Activated T-cell treated with anti-CD3 and anti-CD28 coated beads, Interleukin-2, amount 50 U/mL, for 72 hours (primary cell): ENCODE data around the gene SLX1B. TPM values are rescaled to one million over a fixed set of nuclear protein-coding genes. Genes with fewer than 3 reads are reported as not detected.
A peak's percentile ranks its signal among the peaks of the same experiment; 100 is the strongest.
"Not testable (repeated sequence)": the region's sequence is repeated elsewhere in the genome, so short reads cannot be mapped to it uniquely, and the experiment has no call there.

ENCODE experiments used
- ATAC-seq, 2 donors: fragments of 150-1000 bp; cut with Tn5 transposase; replicated peaks in 1 of 2; 2 replicates each; pipeline ENCODE4 v1.10.0; 2021; ENCODE audit warnings: moderate library complexity in 2 of 2, mild to moderate bottlenecking in 1 of 2
- DNase-seq, 2 donors: peaks; one replicate each; pipeline ENCODE4 v3.0.0; 2021 to 2022; ENCODE audit warnings: mixed read lengths in 1 of 2
- H3K27ac Mint-ChIP-seq: one replicate; pipeline ENCODE4 v1.8.0; 2022; ENCODE audit warnings: mild to moderate bottlenecking, moderate library complexity, mixed read lengths
- H3K27me3 Mint-ChIP-seq: one replicate; pipeline ENCODE4 v1.8.0; 2022; ENCODE audit warnings: low read depth, mixed read lengths
- H3K36me3 Mint-ChIP-seq, 2 donors: one replicate each; pipeline ENCODE4 v1.8.0; 2022; ENCODE audit warnings: mixed read lengths in 2 of 2, mild to moderate bottlenecking in 1 of 2; ENCODE audit not compliant: insufficient read depth in 2 of 2
- H3K4me1 Mint-ChIP-seq: one replicate; pipeline ENCODE4 v1.8.0; 2022; ENCODE audit warnings: low read depth, mixed read lengths
- H3K4me3 Mint-ChIP-seq, 2 donors: one replicate each; pipeline ENCODE4 v1.8.0; 2022; ENCODE audit warnings: mild to moderate bottlenecking in 2 of 2, mixed read lengths in 2 of 2, moderate library complexity in 2 of 2
- H3K9me3 Mint-ChIP-seq, 2 donors: one replicate each; pipeline ENCODE4 v1.8.0; 2022; ENCODE audit warnings: mixed read lengths in 2 of 2
- total RNA-seq, 2 donors: library from RNA; stranded (reverse); gene quantifications; one replicate each; pipeline ENCODE4 v1.2.3, GENCODE V29; 2022

SLX1B gene
- total RNA-seq, 2 donors from 2014 or later: 44.6 to 78.6 TPM

GRCh38 chr16:29472065-29472464 lies 17.7 kb downstream of the SLX1B start:
- peak; percentile 8 to 61 for ATAC-seq
- not testable (repeated sequence) for H3K36me3 Mint-ChIP-seq, H3K4me3 Mint-ChIP-seq, H3K9me3 Mint-ChIP-seq, DNase-seq, H3K27ac Mint-ChIP-seq, H3K27me3 Mint-ChIP-seq, H3K4me1 Mint-ChIP-seq

GRCh38 chr16:29482276-29482675 lies 27.9 kb downstream of the SLX1B start:
- ATAC-seq, H3K27ac Mint-ChIP-seq, H3K4me1 Mint-ChIP-seq, H3K9me3 Mint-ChIP-seq, H3K36me3 Mint-ChIP-seq, H3K4me3 Mint-ChIP-seq, H3K27me3 Mint-ChIP-seq: not testable (repeated sequence)
- DNase-seq: peak in 1 of 2 donors; percentile 0

- H3K27me3 Mint-ChIP-seq, H3K4me1 Mint-ChIP-seq, H3K9me3 Mint-ChIP-seq: not testable (repeated sequence)
Measured at GRCh38 chr16:29506308-29506707, 52.0 kb downstream of the SLX1B start, which contains the start of gene NPIPB12. TSS of gene NPIPB12 (minus strand) at chr16:29506408.

More at GRCh38 chr16:29506308-29506707, 52.0 kb downstream of the SLX1B start, which contains the start of gene NPIPB12:
- not testable (repeated sequence) for ATAC-seq, H3K27ac Mint-ChIP-seq, H3K4me3 Mint-ChIP-seq, H3K36me3 Mint-ChIP-seq, DNase-seq

Other genes starting within 250 kb of the SLX1B start
- gene NPIPB11, start 47.8 kb upstream of the SLX1B start, total RNA-seq: 1 to 10 TPM in 1 of 2 donors, under 1 TPM in 1; 0.97 to 1.7 TPM
- gene BOLA2, start 182 bp upstream of the SLX1B start, total RNA-seq: 10 to 100 TPM; 12.0 to 14.6 TPM
- 1 to 10 TPM; 1.4 to 2.0 TPM for gene SULT1A4, start 5.4 kb downstream of the SLX1B start, total RNA-seq
- gene NPIPB12, start 51.9 kb downstream of the SLX1B start, total RNA-seq: 10 to 100 TPM; 81.5 to 90.4 TPM
- gene SPN, start 208.7 kb downstream of the SLX1B start, total RNA-seq: 10 to 100 TPM; 77.4 to 84.4 TPM
- 1 to 10 TPM; 4.5 to 5.6 TPM for gene QPRT, start 224.6 kb downstream of the SLX1B start, total RNA-seq